ENCODE measurements around the gene MARCHF7.

DNA sequence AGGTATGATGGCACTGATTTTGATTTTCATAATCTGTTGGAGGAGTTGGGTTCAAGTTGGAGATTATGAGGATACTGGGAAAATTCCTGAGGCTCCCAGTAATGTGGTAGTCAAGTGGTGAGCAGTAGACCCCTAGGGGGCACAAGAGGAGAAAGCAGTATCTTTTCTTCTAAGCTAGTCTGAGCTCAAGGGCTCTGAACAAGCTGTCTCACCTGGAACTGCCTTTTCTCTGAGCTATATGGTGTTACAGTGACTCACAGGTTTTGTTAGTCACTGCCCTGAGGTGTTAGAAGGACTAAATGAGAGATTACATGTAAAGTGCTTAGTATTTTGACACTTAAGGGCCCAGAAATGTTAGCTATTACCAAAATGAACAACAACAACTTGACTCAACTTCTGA is 43.5 kb downstream of the MARCHF7 start:
- TF ChIP-seq POLR2A (IDR thresholded peaks at IDR 0.05) (no peak), POLR2AphosphoS5 (IDR thresholded peaks at IDR 0.05) (no peak)
- TF ChIP-seq, protein P1, sequence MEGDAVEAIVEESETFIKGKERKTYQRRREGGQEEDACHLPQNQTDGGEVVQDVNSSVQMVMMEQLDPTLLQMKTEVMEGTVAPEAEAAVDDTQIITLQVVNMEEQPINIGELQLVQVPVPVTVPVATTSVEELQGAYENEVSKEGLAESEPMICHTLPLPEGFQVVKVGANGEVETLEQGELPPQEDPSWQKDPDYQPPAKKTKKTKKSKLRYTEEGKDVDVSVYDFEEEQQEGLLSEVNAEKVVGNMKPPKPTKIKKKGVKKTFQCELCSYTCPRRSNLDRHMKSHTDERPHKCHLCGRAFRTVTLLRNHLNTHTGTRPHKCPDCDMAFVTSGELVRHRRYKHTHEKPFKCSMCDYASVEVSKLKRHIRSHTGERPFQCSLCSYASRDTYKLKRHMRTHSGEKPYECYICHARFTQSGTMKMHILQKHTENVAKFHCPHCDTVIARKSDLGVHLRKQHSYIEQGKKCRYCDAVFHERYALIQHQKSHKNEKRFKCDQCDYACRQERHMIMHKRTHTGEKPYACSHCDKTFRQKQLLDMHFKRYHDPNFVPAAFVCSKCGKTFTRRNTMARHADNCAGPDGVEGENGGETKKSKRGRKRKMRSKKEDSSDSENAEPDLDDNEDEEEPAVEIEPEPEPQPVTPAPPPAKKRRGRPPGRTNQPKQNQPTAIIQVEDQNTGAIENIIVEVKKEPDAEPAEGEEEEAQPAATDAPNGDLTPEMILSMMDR (IDR thresholded peaks at IDR 0.05): no peak

Data from stomach (tissue), 4 donors.